ENCODE results near the gene CPN1.
A peak's percentile ranks its signal among the peaks of the same experiment; 100 is the strongest.

The CPN1 gene

GRCh38 chr10:99996671-99997648, 84.7 kb downstream of the CPN1 start:
- no peak for DNase-seq (ENCODE audit: low read depth in 2 of 2)

- no peak for DNase-seq (ENCODE audit: low read depth in 2 of 2)
Observed at GRCh38 chr10:99995713-99996112, 86.0 kb downstream of the CPN1 start.

GRCh38 chr10:99995269-99995668, 86.4 kb downstream of the CPN1 start:
- no peak for DNase-seq (ENCODE audit: low read depth in 2 of 2)

- DNase-seq (ENCODE audit: low read depth in 2 of 2), result no peak
Observed at GRCh38 chr10:99994801-99995200, 86.9 kb downstream of the CPN1 start.

GRCh38 chr10:99993701-99994689, 87.7 kb downstream of the CPN1 start:
- peak; percentile 6 to 17 for DNase-seq (ENCODE audit: low read depth in 2 of 2)
